Fibroblast of lung (primary cell): ENCODE data around the gene SRCAP. TPM values are rescaled to one million over a fixed set of nuclear protein-coding genes. Genes with fewer than 3 reads are reported as not detected.

Experiments used
- DNase-seq, 2 donors: peaks; one replicate each; pipeline versions ENCODE4 v3.0.0 to v3.0.0-alpha.2; 2010; ENCODE audit warnings: low read depth in 2 of 2
- H2AFZ ChIP-seq: 2 replicates; pipeline ENCODE4 v1.5.1; 2012; ENCODE audit warnings: low read length, control low read depth, inconsistent platforms
- H3K27ac ChIP-seq: 2 replicates; pipeline ENCODE4 v1.5.1; 2011; ENCODE audit warnings: low read length, control low read depth; ENCODE audit not compliant: insufficient read depth
- H3K27me3 ChIP-seq: 2 replicates; pipeline ENCODE4 v1.5.1; 2011; ENCODE audit warnings: mild to moderate bottlenecking, low read length; ENCODE audit not compliant: control insufficient read depth, insufficient read depth
- H3K36me3 ChIP-seq: 2 replicates; pipeline ENCODE4 v1.5.1; 2011; ENCODE audit warnings: low read length; ENCODE audit not compliant: control insufficient read depth, insufficient read depth
- H3K4me1 ChIP-seq: 2 replicates; pipeline ENCODE4 v1.5.1; 2011; ENCODE audit warnings: low read length; ENCODE audit not compliant: control insufficient read depth, insufficient read depth; ENCODE audit errors: extremely low read depth
- H3K4me2 ChIP-seq: 2 replicates; pipeline ENCODE4 v1.5.1; 2011; ENCODE audit warnings: low read length, control low read depth; ENCODE audit not compliant: insufficient read depth; ENCODE audit errors: extremely low read depth
- H3K4me3 ChIP-seq, 4 experiments: fragments of 200-600 bp in 1 of 4; sonication (generic) in 1 of 4; replicated peaks in 1 of 4; 2 replicates each; pipeline ENCODE4 v1.5.1; 2011 to 2016; ENCODE audit warnings: low read length in 4 of 4, low read depth in 3 of 4, mild to moderate bottlenecking in 3 of 4, control low read depth in 2 of 4, inconsistent platforms in 1 of 4, mixed read lengths in 1 of 4; ENCODE audit not compliant: insufficient read depth in 1 of 4; ENCODE audit errors: control extremely low read depth in 1 of 4
- H3K79me2 ChIP-seq: 2 replicates; pipeline ENCODE4 v1.5.1; 2012; ENCODE audit warnings: mild to moderate bottlenecking, low read length, inconsistent platforms; ENCODE audit not compliant: control insufficient read depth, insufficient read depth
- H3K9ac ChIP-seq: 2 replicates; pipeline ENCODE4 v1.5.1; 2011; ENCODE audit warnings: mild to moderate bottlenecking, low read length, control low read depth; ENCODE audit not compliant: insufficient read depth
- H3K9me3 ChIP-seq: 2 replicates; pipeline ENCODE4 v1.5.1; 2012; ENCODE audit warnings: low read depth, low read length; ENCODE audit not compliant: control insufficient read depth, insufficient read depth
- H4K20me1 ChIP-seq: 2 replicates; pipeline ENCODE4 v1.5.1; 2011; ENCODE audit warnings: low read length; ENCODE audit not compliant: control insufficient read depth, insufficient read depth; ENCODE audit errors: extremely low read depth
- EZH2 ChIP-seq: IDR thresholded peaks from 2 replicates; pipeline ENCODE4 v1.5.1; 2012; ENCODE audit warnings: low read length, control low read depth, mild to moderate bottlenecking; ENCODE audit errors: missing control alignments
- polyA plus RNA-seq, 2 donors: library from polyadenylated mRNA; depleted of rRNA in 1 of 2; stranded (reverse) in 1 of 2; unstranded in 1 of 2; fragments of >200 nt; gene quantifications; 2 replicates each; pipeline ENCODE4 v1.2.1, GENCODE V29; 2011 to 2012; ENCODE audit warnings: missing spikeins in 1 of 2
- total RNA-seq: library from RNA; depleted of rRNA; stranded (reverse); fragments of >200 nt; gene quantifications from 2 replicates; pipeline ENCODE4 v1.2.1, GENCODE V29; 2014
- TF ChIP-seq, protein P1 (sequence below), 2 donors: IDR thresholded peaks in 1 of 2; conservative IDR thresholded peaks in 1 of 2; 1 replicate in 1 of 2; 2 replicates in 1 of 2; pipeline ENCODE4 v1.5.1; 2011 to 2012; ENCODE audit warnings: low read length in 2 of 2, control low read depth in 1 of 2, inconsistent platforms in 1 of 2, low read depth in 1 of 2, mild to moderate bottlenecking in 1 of 2

Gene SRCAP
- total and polyA plus RNA-seq, 2 donors (not counting 1 experiment from before 2014, with no cell fraction given), result 3.5 to 14.2 TPM

- TF ChIP-seq, protein P1, sequence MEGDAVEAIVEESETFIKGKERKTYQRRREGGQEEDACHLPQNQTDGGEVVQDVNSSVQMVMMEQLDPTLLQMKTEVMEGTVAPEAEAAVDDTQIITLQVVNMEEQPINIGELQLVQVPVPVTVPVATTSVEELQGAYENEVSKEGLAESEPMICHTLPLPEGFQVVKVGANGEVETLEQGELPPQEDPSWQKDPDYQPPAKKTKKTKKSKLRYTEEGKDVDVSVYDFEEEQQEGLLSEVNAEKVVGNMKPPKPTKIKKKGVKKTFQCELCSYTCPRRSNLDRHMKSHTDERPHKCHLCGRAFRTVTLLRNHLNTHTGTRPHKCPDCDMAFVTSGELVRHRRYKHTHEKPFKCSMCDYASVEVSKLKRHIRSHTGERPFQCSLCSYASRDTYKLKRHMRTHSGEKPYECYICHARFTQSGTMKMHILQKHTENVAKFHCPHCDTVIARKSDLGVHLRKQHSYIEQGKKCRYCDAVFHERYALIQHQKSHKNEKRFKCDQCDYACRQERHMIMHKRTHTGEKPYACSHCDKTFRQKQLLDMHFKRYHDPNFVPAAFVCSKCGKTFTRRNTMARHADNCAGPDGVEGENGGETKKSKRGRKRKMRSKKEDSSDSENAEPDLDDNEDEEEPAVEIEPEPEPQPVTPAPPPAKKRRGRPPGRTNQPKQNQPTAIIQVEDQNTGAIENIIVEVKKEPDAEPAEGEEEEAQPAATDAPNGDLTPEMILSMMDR (conservative IDR thresholded peaks at IDR 0.05 in 1 of 2, IDR thresholded peaks at IDR 0.05 in 1 of 2; ENCODE audit: low read depth in 1 of 2, low read length in 2 of 2), result no peak
- TF ChIP-seq EZH2, result no peak
- Histone ChIP-seq H3K9me3 (no peaks in the 10 kb centered on the region), H3K27ac (no peak overlapping the region), H4K20me1 (no peaks in the 10 kb centered on the region), H3K4me2 (no peak overlapping the region), H3K27me3 (no peaks in the 10 kb centered on the region), H3K36me3 (peaks cover 49% of the 10 kb centered on the region), H3K79me2 (peaks cover 53% of the 10 kb centered on the region), H3K4me3 (no peak overlapping the region), H3K9ac (no peak overlapping the region), H3K4me1 (peaks cover 9% of the 10 kb centered on the region), H2AFZ (no peak overlapping the region)
- no peak for DNase-seq
Measured at GRCh38 chr16:30663820-30664219, 35.2 kb upstream of the SRCAP start.

GRCh38 chr16:30664616-30665109, 34.3 kb upstream of the SRCAP start:
- H3K4me3 ChIP-seq, result no peak overlapping the region
- no peak overlapping the region for H2AFZ ChIP-seq
- DNase-seq, result no peak
- no peaks in the 10 kb centered on the region for H4K20me1 ChIP-seq
- H3K9ac ChIP-seq, result no peak overlapping the region
- peaks cover 52% of the 10 kb centered on the region for H3K79me2 ChIP-seq
- peaks cover 9% of the 10 kb centered on the region for H3K4me1 ChIP-seq
- no peak overlapping the region for H3K4me2 ChIP-seq
- H3K27ac ChIP-seq, result no peak overlapping the region
- H3K36me3 ChIP-seq, result peaks cover 54% of the 10 kb centered on the region
- TF ChIP-seq, protein P1 (conservative IDR thresholded peaks at IDR 0.05 in 1 of 2, IDR thresholded peaks at IDR 0.05 in 1 of 2; ENCODE audit: low read depth in 1 of 2, low read length in 2 of 2), result no peak
- TF ChIP-seq EZH2, result no peak
- H3K9me3 ChIP-seq, result no peaks in the 10 kb centered on the region
- no peaks in the 10 kb centered on the region for H3K27me3 ChIP-seq

- no peak for DNase-seq
- peaks cover 57% of the 10 kb centered on the region for H3K36me3 ChIP-seq
Measured at GRCh38 chr16:30665155-30665829, 33.7 kb upstream of the SRCAP start.

More at GRCh38 chr16:30665155-30665829, 33.7 kb upstream of the SRCAP start:
- Histone ChIP-seq H4K20me1 (no peaks in the 10 kb centered on the region), H3K9ac (no peak overlapping the region), H3K4me1 (peaks cover 9% of the 10 kb centered on the region), H3K27me3 (no peaks in the 10 kb centered on the region), H3K4me2 (no peak overlapping the region), H3K27ac (no peak overlapping the region), H3K79me2 (peaks cover 46% of the 10 kb centered on the region), H3K4me3 (no peak overlapping the region), H2AFZ (no peak overlapping the region), H3K9me3 (no peaks in the 10 kb centered on the region)
- TF ChIP-seq, protein P1 (conservative IDR thresholded peaks at IDR 0.05 in 1 of 2, IDR thresholded peaks at IDR 0.05 in 1 of 2; ENCODE audit: low read depth in 1 of 2, low read length in 2 of 2), result no peak
- no peak for TF ChIP-seq EZH2
